Cardiac muscle cell (in vitro differentiated cells and primary cell): ENCODE data around the gene ALKAL2. TPM values are rescaled to one million over a fixed set of nuclear protein-coding genes. Genes with fewer than 3 reads are reported as not detected.

Experiments
- DNase-seq, 2 donors: peaks; one replicate each; pipeline versions ENCODE4 v3.0.0 to v3.0.0-alpha.2; 2010 to 2017; ENCODE audit warnings: low read depth in 1 of 2, low spot score in 1 of 2
- H3K27ac ChIP-seq: fragments of 200-600 bp; sonication (generic); 2 replicates; pipeline ENCODE4 v1.5.1; 2016
- H3K27me3 ChIP-seq: fragments of 200-600 bp; sonication (generic); 2 replicates; pipeline ENCODE4 v1.6.0; 2016; ENCODE audit warnings: control low read depth
- H3K36me3 ChIP-seq: fragments of 200-600 bp; sonication (generic); 2 replicates; pipeline ENCODE4 v1.5.1; 2016; ENCODE audit warnings: control low read depth
- H3K4me1 ChIP-seq: fragments of 200-600 bp; sonication (generic); 2 replicates; pipeline ENCODE4 v1.8.1; 2017; ENCODE audit warnings: low read depth, mild to moderate bottlenecking, mixed run types
- H3K4me3 ChIP-seq: fragments of 200-600 bp; sonication (generic); 2 replicates; pipeline ENCODE4 v1.5.1; 2016; ENCODE audit warnings: mild to moderate bottlenecking
- H3K9me3 ChIP-seq: fragments of 200-600 bp; sonication (generic); 2 replicates; pipeline ENCODE4 v1.5.1; 2017; ENCODE audit warnings: low read depth, mild to moderate bottlenecking, control low read depth
- CTCF ChIP-seq: IDR thresholded peaks from 2 replicates; pipeline ENCODE4 v1.5.1; 2012; ENCODE audit warnings: low read depth, mild to moderate bottlenecking, low read length
- polyA plus RNA-seq: library from polyadenylated mRNA; unstranded; fragments of >200 nt; fragmentation: Nextera tagmentation; extraction: Ambion mirVana; gene quantifications from 2 replicates; pipeline ENCODE4 v1.2.1, GENCODE V29; 2016
- total RNA-seq: library from RNA; depleted of rRNA; stranded (reverse); fragments of >200 nt; gene quantifications from 2 replicates; pipeline ENCODE4 v1.2.3, GENCODE V29; 2016

The ALKAL2 gene
- total and polyA plus RNA-seq, 2 experiments from 2014 or later: 0.95 to 1.6 TPM

GRCh38 chr2:237878-238277 is 50.0 kb downstream of the ALKAL2 start:
- DNase-seq: no peak
- no peaks in the 10 kb centered on the region for H3K36me3 ChIP-seq
- H3K9me3 ChIP-seq: no peaks in the 10 kb centered on the region
- H3K4me3 ChIP-seq: no peak overlapping the region
- no peak for TF ChIP-seq CTCF
- no peak overlapping the region for H3K27ac ChIP-seq
- no peaks in the 10 kb centered on the region for H3K27me3 ChIP-seq
- H3K4me1 ChIP-seq: no peaks in the 10 kb centered on the region

- Histone ChIP-seq H3K27ac (no peak overlapping the region), H3K9me3 (no peaks in the 10 kb centered on the region), H3K27me3 (no peaks in the 10 kb centered on the region), H3K36me3 (no peaks in the 10 kb centered on the region), H3K4me1 (no peaks in the 10 kb centered on the region), H3K4me3 (no peak overlapping the region)
- no peak for DNase-seq
- TF ChIP-seq CTCF: no peak
These were observed 50.8 kb downstream of the ALKAL2 start for GRCh38 chr2:236993-237539.

GRCh38 chr2:234421-234820 is 53.5 kb downstream of the ALKAL2 start:
- TF ChIP-seq CTCF: no peak

GRCh38 chr2:233030-233429 is 54.9 kb downstream of the ALKAL2 start:
- no peak for DNase-seq
- H3K27me3 ChIP-seq: no peaks in the 10 kb centered on the region
- no peak for TF ChIP-seq CTCF
- H3K4me3 ChIP-seq: no peak overlapping the region
- H3K4me1 ChIP-seq: no peaks in the 10 kb centered on the region
- no peak overlapping the region for H3K27ac ChIP-seq
- peaks cover 4% of the 10 kb centered on the region for H3K36me3 ChIP-seq
- no peaks in the 10 kb centered on the region for H3K9me3 ChIP-seq

More at GRCh38 chr2:234421-234820, 53.5 kb downstream of the ALKAL2 start:
- Histone ChIP-seq H3K27me3 (no peaks in the 10 kb centered on the region), H3K9me3 (no peaks in the 10 kb centered on the region), H3K4me1 (no peaks in the 10 kb centered on the region), H3K36me3 (peaks cover 4% of the 10 kb centered on the region), H3K27ac (no peak overlapping the region), H3K4me3 (no peak overlapping the region)
- no peak for DNase-seq

GRCh38 chr2:231521-232185 is 56.2 kb downstream of the ALKAL2 start:
- no peak overlapping the region for H3K27ac ChIP-seq
- H3K36me3 ChIP-seq: peaks cover 4% of the 10 kb centered on the region
- no peaks in the 10 kb centered on the region for H3K9me3 ChIP-seq
- H3K27me3 ChIP-seq: no peaks in the 10 kb centered on the region
- no peak overlapping the region for H3K4me3 ChIP-seq
- no peak for TF ChIP-seq CTCF
- no peak for DNase-seq
- no peaks in the 10 kb centered on the region for H3K4me1 ChIP-seq

Other genes with a start within 250 kb of the ALKAL2 start
- 0.60 and 1.1 TPM in 2 replicates for gene FAM110C, start 241.6 kb downstream of the ALKAL2 start, total RNA-seq
- gene FAM110C, start 241.6 kb downstream of the ALKAL2 start, polyA plus RNA-seq: 0.60 and 0.85 TPM in 2 replicates
- 18.2 and 35.1 TPM in 2 replicates for gene SH3YL1, start 24.1 kb downstream of the ALKAL2 start, total RNA-seq
- gene SH3YL1, start 24.1 kb downstream of the ALKAL2 start, polyA plus RNA-seq: 15.8 and 22.3 TPM in 2 replicates
- 92.8 and 119 TPM in 2 replicates for gene ACP1, start 23.1 kb downstream of the ALKAL2 start, total RNA-seq
- 216 and 226 TPM in 2 replicates for gene ACP1, start 23.1 kb downstream of the ALKAL2 start, polyA plus RNA-seq